Neural crest cell (in vitro differentiated cells): Measurements from ENCODE around the gene TUBGCP3. TPM values are rescaled to one million over a fixed set of nuclear protein-coding genes. Genes with fewer than 3 reads are reported as not detected.

Source experiments
- DNase-seq: peaks from one replicate; pipeline ENCODE4 v3.0.0; 2021; ENCODE audit warnings: low read depth, mixed read lengths, low spot score
- H3K27ac Mint-ChIP-seq: one replicate; pipeline ENCODE4 v1.8.0; 2021; ENCODE audit warnings: mild to moderate bottlenecking, mixed read lengths; ENCODE audit not compliant: unreplicated experiment
- H3K27me3 Mint-ChIP-seq: 2 replicates; pipeline ENCODE4 v1.8.0; 2021; ENCODE audit warnings: low read depth, mild to moderate bottlenecking, mixed read lengths
- H3K36me3 Mint-ChIP-seq: 2 replicates; pipeline ENCODE4 v1.8.0; 2021; ENCODE audit warnings: low read depth, mild to moderate bottlenecking, mixed read lengths
- H3K4me1 Mint-ChIP-seq: 2 replicates; pipeline ENCODE4 v1.8.0; 2021; ENCODE audit warnings: mixed read lengths
- H3K4me3 Mint-ChIP-seq: one replicate; pipeline ENCODE4 v1.8.0; 2021; ENCODE audit warnings: mild to moderate bottlenecking, mixed read lengths
- H3K9me3 Mint-ChIP-seq: 2 replicates; pipeline ENCODE4 v1.8.0; 2021; ENCODE audit warnings: mixed read lengths
- CTCF ChIP-seq: fragments of 200-600 bp; sonication (generic); conservative IDR thresholded peaks from 2 replicates; pipeline ENCODE4 v1.5.0; 2021; ENCODE audit warnings: antibody characterized with exemption, mild to moderate bottlenecking
- total RNA-seq: library from RNA; stranded (reverse); gene quantifications from 2 replicates; pipeline ENCODE4 v1.2.1, GENCODE V29; 2021

TUBGCP3 gene
- total RNA-seq, 1 donor from 2014 or later, result 43.9 TPM

GRCh38 chr13:112510002-112510780 lies 77.8 kb downstream of the TUBGCP3 start:
- TF ChIP-seq CTCF, result peak; percentile 74
- peaks cover 16% of the 10 kb centered on the region for H3K4me1 Mint-ChIP-seq
- no peak overlapping the region for H3K4me3 Mint-ChIP-seq
- no peaks in the 10 kb centered on the region for H3K9me3 Mint-ChIP-seq
- H3K27me3 Mint-ChIP-seq, result no peaks in the 10 kb centered on the region
- no peak overlapping the region for H3K27ac Mint-ChIP-seq
- peaks cover 7% of the 10 kb centered on the region for H3K36me3 Mint-ChIP-seq
- DNase-seq, result peak; percentile 33

GRCh38 chr13:112509190-112509589 lies 78.8 kb downstream of the TUBGCP3 start:
- Mint-ChIP-seq H3K36me3 (peaks cover 9% of the 10 kb centered on the region), H3K9me3 (no peaks in the 10 kb centered on the region), H3K27me3 (no peaks in the 10 kb centered on the region), H3K4me3 (no peak overlapping the region), H3K27ac (no peak overlapping the region), H3K4me1 (peaks cover 25% of the 10 kb centered on the region)
- no peak for TF ChIP-seq CTCF
- DNase-seq, result no peak

- peaks cover 25% of the 10 kb centered on the region for H3K4me1 Mint-ChIP-seq
- H3K4me3 Mint-ChIP-seq, result no peak overlapping the region
- no peaks in the 10 kb centered on the region for H3K9me3 Mint-ChIP-seq
- TF ChIP-seq CTCF, result no peak
- peaks cover 14% of the 10 kb centered on the region for H3K36me3 Mint-ChIP-seq
- DNase-seq, result no peak
- H3K27ac Mint-ChIP-seq, result no peak overlapping the region
- no peaks in the 10 kb centered on the region for H3K27me3 Mint-ChIP-seq
Observed at GRCh38 chr13:112506046-112506445, 81.9 kb downstream of the TUBGCP3 start.

- Mint-ChIP-seq H3K4me3 (no peak overlapping the region), H3K9me3 (no peaks in the 10 kb centered on the region), H3K4me1 (peaks cover 14% of the 10 kb centered on the region), H3K36me3 (peaks cover 14% of the 10 kb centered on the region), H3K27ac (no peak overlapping the region), H3K27me3 (no peaks in the 10 kb centered on the region)
- TF ChIP-seq CTCF, result no peak
- no peak for DNase-seq
Observed at GRCh38 chr13:112496166-112496565, 91.8 kb downstream of the TUBGCP3 start.

GRCh38 chr13:112495465-112495864 lies 92.5 kb downstream of the TUBGCP3 start:
- H3K4me1 Mint-ChIP-seq, result peaks cover 9% of the 10 kb centered on the region
- peaks cover 14% of the 10 kb centered on the region for H3K36me3 Mint-ChIP-seq
- H3K4me3 Mint-ChIP-seq, result no peak overlapping the region
- no peaks in the 10 kb centered on the region for H3K27me3 Mint-ChIP-seq
- no peak for TF ChIP-seq CTCF
- H3K27ac Mint-ChIP-seq, result no peak overlapping the region
- H3K9me3 Mint-ChIP-seq, result no peaks in the 10 kb centered on the region
- DNase-seq, result no peak
